Thyroid gland (tissue), 4 donors: ENCODE data around the gene SOCS6.

Experiments
- POLR2A ChIP-seq, 2 donors: fragments of 450-650 bp; IDR thresholded peaks; one replicate each; pipeline ENCODE4 v1.6.1; 2017; ENCODE audit warnings: antibody characterized with exemption in 2 of 2, mild to moderate bottlenecking in 2 of 2, moderate library complexity in 1 of 2
- TF ChIP-seq, protein P1 (sequence below), 6 experiments: fragments of 200-600 bp in 3 of 6; fragments of 450-650 bp in 3 of 6; sonication (generic) in 3 of 6; IDR thresholded peaks; one replicate each; pipeline ENCODE4 v1.5.1; 2016 to 2019; ENCODE audit warnings: antibody characterized with exemption in 6 of 6, mild to moderate bottlenecking in 2 of 6, inconsistent platforms in 1 of 6, moderate library complexity in 1 of 6

- TF ChIP-seq POLR2A (IDR thresholded peaks at IDR 0.05), result no peak
- TF ChIP-seq, protein P1, sequence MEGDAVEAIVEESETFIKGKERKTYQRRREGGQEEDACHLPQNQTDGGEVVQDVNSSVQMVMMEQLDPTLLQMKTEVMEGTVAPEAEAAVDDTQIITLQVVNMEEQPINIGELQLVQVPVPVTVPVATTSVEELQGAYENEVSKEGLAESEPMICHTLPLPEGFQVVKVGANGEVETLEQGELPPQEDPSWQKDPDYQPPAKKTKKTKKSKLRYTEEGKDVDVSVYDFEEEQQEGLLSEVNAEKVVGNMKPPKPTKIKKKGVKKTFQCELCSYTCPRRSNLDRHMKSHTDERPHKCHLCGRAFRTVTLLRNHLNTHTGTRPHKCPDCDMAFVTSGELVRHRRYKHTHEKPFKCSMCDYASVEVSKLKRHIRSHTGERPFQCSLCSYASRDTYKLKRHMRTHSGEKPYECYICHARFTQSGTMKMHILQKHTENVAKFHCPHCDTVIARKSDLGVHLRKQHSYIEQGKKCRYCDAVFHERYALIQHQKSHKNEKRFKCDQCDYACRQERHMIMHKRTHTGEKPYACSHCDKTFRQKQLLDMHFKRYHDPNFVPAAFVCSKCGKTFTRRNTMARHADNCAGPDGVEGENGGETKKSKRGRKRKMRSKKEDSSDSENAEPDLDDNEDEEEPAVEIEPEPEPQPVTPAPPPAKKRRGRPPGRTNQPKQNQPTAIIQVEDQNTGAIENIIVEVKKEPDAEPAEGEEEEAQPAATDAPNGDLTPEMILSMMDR (IDR thresholded peaks at IDR 0.05), result no peak
Measured at GRCh38 chr18:70291295-70291574, 2.4 kb downstream of the SOCS6 start.
